GM10266 (cell line): Measurements from ENCODE around the gene DNAH10.

ENCODE experiments used
- DNase-seq: peaks from one replicate; pipeline ENCODE4 v3.0.0; 2012; ENCODE audit errors: extremely low spot score
- CTCF ChIP-seq: IDR thresholded peaks from 2 replicates; pipeline ENCODE4 v1.5.1; 2012; ENCODE audit warnings: mild to moderate bottlenecking, low read depth; ENCODE audit not compliant: control insufficient read depth, insufficient read depth; ENCODE audit errors: missing control alignments

Gene DNAH10

GRCh38 chr12:123720141-123720814, 41.8 kb upstream of the DNAH10 start:
- DNase-seq = no peak

GRCh38 chr12:123721245-123721644, 40.9 kb upstream of the DNAH10 start:
- no peak for TF ChIP-seq CTCF
- no peak for DNase-seq

More at GRCh38 chr12:123720141-123720814, 41.8 kb upstream of the DNAH10 start:
- no peak for TF ChIP-seq CTCF

- no peak for DNase-seq
- no peak for TF ChIP-seq CTCF
Measured at GRCh38 chr12:123723011-123723410, 39.1 kb upstream of the DNAH10 start.

- DNase-seq = no peak
- no peak for TF ChIP-seq CTCF
Measured at GRCh38 chr12:123723765-123724164, 38.3 kb upstream of the DNAH10 start.

- TF ChIP-seq CTCF = no peak
- DNase-seq = no peak
Measured at GRCh38 chr12:123726244-123726643, 35.9 kb upstream of the DNAH10 start.

- no peak for TF ChIP-seq CTCF
- no peak for DNase-seq
Measured at GRCh38 chr12:123726962-123727361, 35.1 kb upstream of the DNAH10 start.

GRCh38 chr12:123727878-123728277, 34.2 kb upstream of the DNAH10 start:
- TF ChIP-seq CTCF = no peak
- no peak for DNase-seq
